Activated T-helper 2 cell treated with anti-CD3 and anti-CD28 coated beads, Interferon-gamma antibody, Interleukin-2, Interleukin-4, amounts not matched to agents 10 μg/mL and 5 μg/mL and 100 μg/mL, durations not matched to agents 14 hours and 24 hours and 36 hours (primary cell): ENCODE data around the gene TANGO6. TPM values are rescaled to one million over a fixed set of nuclear protein-coding genes. Genes with fewer than 3 reads are reported as not detected.
A peak's percentile ranks its signal among the peaks of the same experiment; 100 is the strongest.

Experiments
- DNase-seq: peaks from one replicate; pipeline ENCODE4 v3.0.0; 2021; ENCODE audit warnings: low spot score
- H3K27ac Mint-ChIP-seq: one replicate; pipeline ENCODE4 v1.8.0; 2021; ENCODE audit warnings: mixed read lengths
- H3K27me3 Mint-ChIP-seq: one replicate; pipeline ENCODE4 v1.8.0; 2021; ENCODE audit warnings: low read depth, mixed read lengths
- H3K36me3 Mint-ChIP-seq: one replicate; pipeline ENCODE4 v1.8.0; 2021; ENCODE audit warnings: low read depth, mixed read lengths
- H3K4me1 Mint-ChIP-seq: one replicate; pipeline ENCODE4 v1.8.0; 2021; ENCODE audit warnings: low read depth, mixed read lengths
- H3K4me3 Mint-ChIP-seq: one replicate; pipeline ENCODE4 v1.8.0; 2021; ENCODE audit warnings: low read depth, mild to moderate bottlenecking, moderate library complexity, mixed read lengths
- H3K9me3 Mint-ChIP-seq: one replicate; pipeline ENCODE4 v1.8.0; 2021; ENCODE audit warnings: mixed read lengths
- intact Hi-C: fragments of 100-400 bp; cut with micrococcal nuclease; formaldehyde crosslinking; loops from one replicate; pipeline ENCODE4 v1.15.1; 2023
- total RNA-seq: library from RNA; stranded (reverse); gene quantifications from 2 replicates; pipeline ENCODE4 v1.2.3, GENCODE V29; 2022

The TANGO6 gene
- 29.3 and 30.0 TPM in 2 replicates for total RNA-seq

DNA sequence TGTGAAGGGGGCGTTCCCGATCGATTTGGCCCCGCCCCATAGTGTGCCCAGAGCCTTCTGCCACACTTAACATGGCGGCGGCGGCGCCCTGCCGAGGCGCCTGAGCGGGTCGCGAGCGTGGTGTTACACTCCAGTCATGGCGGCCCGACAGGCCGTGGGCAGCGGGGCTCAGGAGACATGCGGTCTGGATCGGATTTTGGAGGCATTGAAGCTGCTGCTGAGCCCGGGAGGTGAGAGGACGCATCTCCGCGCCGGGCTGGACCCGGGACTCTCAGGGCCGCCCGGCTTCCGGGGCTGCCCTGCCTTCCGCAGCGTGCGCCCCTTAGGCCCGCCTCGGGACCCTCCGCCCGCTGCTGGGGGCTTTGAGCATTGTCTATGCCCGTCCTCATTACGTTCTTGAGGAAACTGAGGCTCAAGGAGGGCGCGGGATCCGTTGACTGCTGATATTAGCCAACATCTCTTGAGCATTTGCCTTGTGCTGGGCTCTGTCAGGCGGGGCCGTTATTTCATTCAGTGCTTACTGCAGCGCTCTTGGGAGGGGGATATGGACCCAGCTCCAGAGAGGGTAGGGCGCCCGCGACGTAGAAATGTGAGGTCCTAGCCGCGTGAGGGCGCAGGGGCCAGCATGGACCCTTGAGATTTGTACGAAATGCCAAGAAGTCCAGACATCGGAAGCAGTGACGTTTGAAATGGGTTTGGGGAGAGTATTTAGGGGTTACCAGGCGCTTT lies at the start of gene TANGO6:
Gene TANGO6 (plus strand): TSS at position 50 of the 729 bp plus-strand sequence. CDS start 87 bp downstream, at position 137.
- peak; percentile 87 for DNase-seq
- H3K4me3 Mint-ChIP-seq = peak within 1 kb of the TSS; percentile 95
- intact Hi-C loops = loop anchor here (1.0 to 10.0 kb wide), 4 partner anchors 87 to 921 kb away; partner anchors contain the start of genes CHTF8, UTP4 and WWP2
- peak within 1 kb of the TSS; percentile 87 for H3K27ac Mint-ChIP-seq
- H3K27me3 Mint-ChIP-seq = no peaks in the 10 kb centered on the region
- peaks cover 22% of the 10 kb centered on the region for H3K4me1 Mint-ChIP-seq
- H3K9me3 Mint-ChIP-seq = no peaks in the 10 kb centered on the region
- peaks cover 16% of the 10 kb centered on the region for H3K36me3 Mint-ChIP-seq

DNA sequence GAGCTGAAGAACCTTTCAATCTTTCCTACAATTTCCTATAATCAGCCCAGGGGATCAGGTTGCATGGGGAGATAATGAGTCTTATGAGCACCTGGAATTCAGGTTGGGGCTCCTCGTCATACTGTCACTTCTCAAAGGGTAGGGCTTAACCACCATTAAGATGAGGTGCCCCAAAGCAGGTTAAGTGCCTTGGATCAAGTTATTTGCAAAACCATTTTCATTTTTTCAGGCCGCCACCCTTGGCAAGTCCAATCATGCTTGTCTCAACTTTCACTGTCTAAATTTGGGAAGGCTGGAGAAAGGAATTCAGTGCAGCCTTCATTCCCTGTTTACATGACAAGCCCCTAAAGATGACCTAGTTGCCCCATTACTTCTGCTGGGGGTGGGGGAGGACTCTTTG lies 44.9 kb upstream of the TANGO6 start:
- Mint-ChIP-seq H3K9me3 (no peaks in the 10 kb centered on the region), H3K4me3 (no peak overlapping the region), H3K4me1 (peaks cover 2% of the 10 kb centered on the region), H3K27me3 (peaks cover 2% of the 10 kb centered on the region), H3K36me3 (no peaks in the 10 kb centered on the region), H3K27ac (no peak overlapping the region)
- intact Hi-C loops = no loop called here
- DNase-seq = no peak

DNA sequence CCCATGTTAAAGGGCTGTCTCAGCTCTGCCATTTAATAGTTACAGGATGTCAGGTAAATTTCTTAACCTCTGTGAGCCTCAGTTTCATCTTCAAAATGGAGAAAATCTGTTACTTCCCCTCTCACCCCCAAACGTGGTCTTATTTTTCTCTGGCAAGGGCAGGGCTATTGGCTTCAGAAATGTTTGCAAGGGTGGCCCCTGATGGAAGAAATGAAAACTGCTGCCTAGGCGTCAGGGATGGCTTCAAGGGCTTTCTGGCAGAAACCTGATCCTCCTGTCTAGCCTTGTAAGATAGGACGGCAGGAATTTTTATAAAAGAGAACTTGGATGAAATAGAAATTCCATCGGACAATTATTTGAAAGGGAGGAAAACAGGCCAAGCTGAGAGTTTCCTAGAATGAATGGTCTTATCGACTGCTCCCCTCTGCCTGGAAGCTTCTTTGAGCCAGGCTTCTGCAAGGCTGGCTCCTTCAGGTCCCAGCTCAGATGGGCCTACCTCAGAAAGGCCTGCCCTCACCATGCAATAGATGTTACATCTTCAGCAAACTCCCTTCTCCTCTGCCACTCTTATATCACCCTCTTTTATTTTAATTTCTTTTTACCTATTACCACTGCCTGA lies 43.0 kb upstream of the TANGO6 start:
- Mint-ChIP-seq H3K4me3 (no peak overlapping the region), H3K9me3 (no peaks in the 10 kb centered on the region), H3K27ac (no peak overlapping the region), H3K4me1 (peaks cover 2% of the 10 kb centered on the region), H3K36me3 (no peaks in the 10 kb centered on the region), H3K27me3 (peaks cover 9% of the 10 kb centered on the region)
- peak; percentile 34 for DNase-seq
- intact Hi-C loops = loop anchor here (1.0 to 2.0 kb wide), 3 partner anchors 96 to 272 kb away; no protein-coding TSS in a partner anchor

DNA sequence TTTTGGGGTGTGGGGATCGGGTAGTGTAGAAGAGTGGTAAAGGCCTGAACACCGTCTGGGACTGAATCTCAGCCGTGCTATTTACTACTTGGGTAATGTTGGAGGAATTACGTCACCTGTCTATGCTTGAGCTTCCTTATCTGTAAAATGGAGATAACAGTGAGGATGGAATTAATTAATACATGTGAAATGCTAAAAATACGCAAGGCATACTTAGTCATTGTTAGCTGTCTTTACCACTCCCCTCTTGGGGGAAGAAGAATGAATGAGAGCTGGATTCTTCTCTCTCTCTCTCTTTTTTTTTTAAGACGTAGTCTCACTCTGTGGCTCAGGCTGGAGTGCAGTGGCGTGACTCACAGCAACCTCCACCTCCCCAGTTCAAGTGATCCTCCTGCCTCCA lies 41.1 kb upstream of the TANGO6 start:
- Mint-ChIP-seq H3K27me3 (peaks cover 14% of the 10 kb centered on the region), H3K9me3 (no peaks in the 10 kb centered on the region), H3K27ac (no peak overlapping the region), H3K4me1 (peaks cover 2% of the 10 kb centered on the region), H3K36me3 (no peaks in the 10 kb centered on the region), H3K4me3 (no peak overlapping the region)
- no peak for DNase-seq
- intact Hi-C loops = no loop called here

DNA sequence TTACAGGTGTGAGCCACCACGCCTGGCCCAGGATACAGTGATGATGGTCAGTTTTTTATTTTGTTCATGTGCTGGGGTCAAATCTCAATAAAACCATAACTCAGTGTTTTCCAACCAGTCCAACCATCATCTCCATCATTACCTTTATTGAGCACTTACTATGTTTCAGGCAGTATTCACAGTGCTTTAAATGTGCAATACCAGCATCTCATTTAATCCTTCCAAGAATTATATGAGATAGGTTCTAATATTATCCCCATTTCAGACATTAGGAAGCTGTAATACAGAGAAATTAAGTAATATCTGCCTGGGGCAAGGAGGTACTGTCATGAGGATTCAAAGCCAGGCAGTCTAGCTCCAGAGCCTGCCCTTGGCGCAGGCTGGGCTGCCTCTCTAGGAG lies 36.9 kb upstream of the TANGO6 start:
- Mint-ChIP-seq H3K36me3 (no peaks in the 10 kb centered on the region), H3K9me3 (no peaks in the 10 kb centered on the region), H3K4me3 (no peak overlapping the region), H3K27me3 (peaks cover 14% of the 10 kb centered on the region), H3K27ac (no peak overlapping the region), H3K4me1 (no peaks in the 10 kb centered on the region)
- no peak for DNase-seq
- intact Hi-C loops = no loop called here

DNA sequence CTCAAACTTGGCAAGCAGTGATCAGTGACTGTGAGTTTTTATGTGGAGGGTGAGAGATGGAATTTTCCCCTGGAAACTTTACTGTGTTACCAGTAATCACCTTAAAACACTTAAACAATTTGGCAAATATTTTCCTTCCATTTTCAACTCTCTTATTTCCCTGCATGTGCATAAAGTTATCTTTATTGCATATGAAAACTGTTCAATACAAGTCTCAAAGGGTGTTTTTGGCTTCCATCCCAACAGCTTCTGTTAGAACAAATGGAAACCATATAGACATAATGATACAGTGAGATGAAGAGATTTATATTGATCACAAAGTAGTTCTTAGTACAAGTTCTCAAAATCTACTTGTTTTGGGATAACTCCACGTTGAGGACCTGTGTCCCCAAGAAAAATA lies 36.4 kb upstream of the TANGO6 start:
- Mint-ChIP-seq H3K27ac (no peak overlapping the region), H3K27me3 (peaks cover 15% of the 10 kb centered on the region), H3K4me3 (no peak overlapping the region), H3K36me3 (no peaks in the 10 kb centered on the region), H3K9me3 (no peaks in the 10 kb centered on the region), H3K4me1 (no peaks in the 10 kb centered on the region)
- DNase-seq = no peak
- intact Hi-C loops = no loop called here

DNA sequence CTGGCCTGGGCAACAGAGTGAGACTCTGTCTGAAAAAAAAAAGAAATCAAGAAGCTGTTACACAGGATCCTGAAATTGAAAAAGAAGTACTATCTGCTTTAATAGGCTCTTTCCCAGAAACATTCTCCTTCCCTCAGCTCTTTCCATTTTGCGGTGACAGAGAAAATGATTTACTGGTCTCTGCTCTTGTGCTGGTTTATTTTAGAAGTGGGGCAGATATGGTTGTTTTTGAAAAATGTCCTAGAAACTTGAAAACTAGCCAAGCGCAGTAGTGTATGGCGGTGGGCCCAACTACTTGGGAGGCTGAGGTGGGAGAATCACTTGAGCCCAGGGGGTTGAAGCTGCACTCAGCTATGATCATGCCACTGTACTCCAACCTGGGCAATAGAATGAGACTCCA lies 28.8 kb upstream of the TANGO6 start:
- no peaks in the 10 kb centered on the region for H3K9me3 Mint-ChIP-seq
- H3K4me1 Mint-ChIP-seq = no peaks in the 10 kb centered on the region
- peaks cover 3% of the 10 kb centered on the region for H3K27me3 Mint-ChIP-seq
- intact Hi-C loops = no loop called here
- no peak overlapping the region for H3K4me3 Mint-ChIP-seq
- no peak for DNase-seq
- no peaks in the 10 kb centered on the region for H3K36me3 Mint-ChIP-seq
- no peak overlapping the region for H3K27ac Mint-ChIP-seq

DNA sequence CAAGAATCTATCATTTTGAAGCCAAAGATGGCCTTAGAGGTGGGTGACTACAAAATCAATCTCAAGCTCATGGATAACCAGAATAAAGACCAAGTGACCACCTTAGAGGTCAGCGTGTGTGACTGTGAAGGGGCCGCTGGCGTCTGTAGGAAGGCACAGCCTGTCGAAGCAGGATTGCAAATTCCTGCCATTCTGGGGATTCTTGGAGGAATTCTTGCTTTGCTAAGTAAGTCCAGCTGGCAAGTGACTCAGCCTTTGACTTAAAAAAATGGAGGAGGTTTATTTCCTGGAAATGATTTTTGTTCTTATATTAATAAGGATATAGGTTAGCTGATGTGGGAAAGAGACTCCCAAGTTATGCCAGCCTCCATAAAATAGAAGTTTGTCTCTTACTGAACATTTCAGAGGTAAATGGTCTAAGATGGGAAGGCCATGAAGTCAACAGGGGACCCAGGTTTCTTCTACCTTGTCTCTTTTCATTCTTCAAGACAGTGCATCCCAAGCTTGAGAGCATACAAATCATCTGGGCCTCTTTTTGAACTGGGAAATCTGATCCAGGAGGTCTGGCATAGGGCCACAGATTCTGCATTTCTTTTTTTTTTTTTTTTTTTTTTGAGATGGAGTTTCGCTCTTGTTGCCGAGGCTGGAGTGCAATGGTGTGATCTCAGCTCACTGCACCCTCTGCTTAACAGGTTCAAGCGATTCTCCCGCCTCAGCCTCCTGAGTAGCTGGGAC lies 19.8 kb upstream of the TANGO6 start:
- Mint-ChIP-seq H3K4me1 (no peaks in the 10 kb centered on the region), H3K36me3 (no peaks in the 10 kb centered on the region), H3K9me3 (no peaks in the 10 kb centered on the region), H3K4me3 (no peak overlapping the region), H3K27ac (no peak overlapping the region), H3K27me3 (peaks cover 1% of the 10 kb centered on the region)
- no peak for DNase-seq
- intact Hi-C loops = no loop called here

DNA sequence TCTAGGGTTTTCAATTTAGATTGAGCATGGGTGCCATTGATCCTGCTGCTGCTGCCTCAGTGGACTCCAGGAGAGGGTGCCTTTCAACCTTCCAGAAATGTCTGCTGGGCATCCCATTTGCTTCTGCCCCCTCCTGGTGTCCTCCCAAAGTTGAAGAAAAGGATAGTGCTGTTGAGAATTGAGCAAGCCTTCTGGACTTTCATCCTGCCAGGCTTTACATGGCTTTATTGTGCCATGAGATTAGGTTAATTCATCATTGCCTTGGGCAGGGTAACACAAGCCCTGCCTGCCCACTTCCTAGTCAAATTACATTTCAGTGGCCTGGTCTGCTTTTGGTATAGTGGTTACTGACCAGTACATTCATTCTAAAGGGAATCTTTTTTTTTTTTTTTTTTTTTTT lies 17.9 kb upstream of the TANGO6 start:
- Mint-ChIP-seq H3K9me3 (no peaks in the 10 kb centered on the region), H3K27me3 (peaks cover 1% of the 10 kb centered on the region), H3K4me1 (no peaks in the 10 kb centered on the region), H3K36me3 (no peaks in the 10 kb centered on the region), H3K27ac (no peak overlapping the region), H3K4me3 (no peak overlapping the region)
- intact Hi-C loops = no loop called here
- DNase-seq = no peak

DNA sequence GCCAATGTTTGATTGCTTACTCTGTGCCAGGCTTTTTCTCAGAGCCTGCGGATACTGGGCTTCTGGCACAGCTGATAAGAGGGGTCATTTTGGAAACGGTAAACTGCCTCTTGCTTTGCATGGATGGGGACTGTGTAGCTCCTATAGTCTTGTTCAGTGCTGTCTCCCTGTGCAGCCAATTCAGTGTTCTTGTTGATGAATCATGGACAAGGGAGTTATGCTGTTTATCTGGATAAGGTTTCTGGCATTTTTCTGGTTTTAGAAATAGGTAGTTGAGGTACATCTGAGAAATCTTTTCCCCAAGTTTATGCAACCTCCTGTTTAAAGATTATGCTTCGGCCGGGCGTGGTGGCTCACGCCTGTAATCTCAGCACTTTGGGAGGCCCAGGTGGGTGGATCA lies 16.7 kb upstream of the TANGO6 start:
- Mint-ChIP-seq H3K9me3 (no peaks in the 10 kb centered on the region), H3K27me3 (peaks cover 1% of the 10 kb centered on the region), H3K4me3 (no peak overlapping the region), H3K4me1 (no peaks in the 10 kb centered on the region), H3K27ac (no peak overlapping the region), H3K36me3 (no peaks in the 10 kb centered on the region)
- no peak for DNase-seq
- intact Hi-C loops = no loop called here

DNA sequence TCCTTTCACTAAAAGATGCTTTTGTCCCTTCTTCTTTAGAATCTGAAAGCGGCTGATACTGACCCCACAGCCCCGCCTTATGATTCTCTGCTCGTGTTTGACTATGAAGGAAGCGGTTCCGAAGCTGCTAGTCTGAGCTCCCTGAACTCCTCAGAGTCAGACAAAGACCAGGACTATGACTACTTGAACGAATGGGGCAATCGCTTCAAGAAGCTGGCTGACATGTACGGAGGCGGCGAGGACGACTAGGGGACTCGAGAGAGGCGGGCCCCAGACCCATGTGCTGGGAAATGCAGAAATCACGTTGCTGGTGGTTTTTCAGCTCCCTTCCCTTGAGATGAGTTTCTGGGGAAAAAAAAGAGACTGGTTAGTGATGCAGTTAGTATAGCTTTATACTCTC lies 10.1 kb upstream of the TANGO6 start:
- Mint-ChIP-seq H3K27ac (no peak overlapping the region), H3K27me3 (peaks cover 4% of the 10 kb centered on the region), H3K4me3 (no peak overlapping the region), H3K36me3 (no peaks in the 10 kb centered on the region), H3K4me1 (no peaks in the 10 kb centered on the region), H3K9me3 (no peaks in the 10 kb centered on the region)
- DNase-seq = no peak
- intact Hi-C loops = no loop called here

DNA sequence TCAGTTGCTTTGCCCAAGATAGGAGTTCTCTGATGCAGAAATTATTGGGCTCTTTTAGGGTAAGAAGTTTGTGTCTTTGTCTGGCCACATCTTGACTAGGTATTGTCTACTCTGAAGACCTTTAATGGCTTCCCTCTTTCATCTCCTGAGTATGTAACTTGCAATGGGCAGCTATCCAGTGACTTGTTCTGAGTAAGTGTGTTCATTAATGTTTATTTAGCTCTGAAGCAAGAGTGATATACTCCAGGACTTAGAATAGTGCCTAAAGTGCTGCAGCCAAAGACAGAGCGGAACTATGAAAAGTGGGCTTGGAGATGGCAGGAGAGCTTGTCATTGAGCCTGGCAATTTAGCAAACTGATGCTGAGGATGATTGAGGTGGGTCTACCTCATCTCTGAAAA lies 8.8 kb upstream of the TANGO6 start:
- DNase-seq = no peak
- no peaks in the 10 kb centered on the region for H3K4me1 Mint-ChIP-seq
- H3K27ac Mint-ChIP-seq = no peak overlapping the region
- no peaks in the 10 kb centered on the region for H3K36me3 Mint-ChIP-seq
- H3K4me3 Mint-ChIP-seq = no peak overlapping the region
- H3K27me3 Mint-ChIP-seq = peaks cover 4% of the 10 kb centered on the region
- intact Hi-C loops = no loop called here
- H3K9me3 Mint-ChIP-seq = no peaks in the 10 kb centered on the region

DNA sequence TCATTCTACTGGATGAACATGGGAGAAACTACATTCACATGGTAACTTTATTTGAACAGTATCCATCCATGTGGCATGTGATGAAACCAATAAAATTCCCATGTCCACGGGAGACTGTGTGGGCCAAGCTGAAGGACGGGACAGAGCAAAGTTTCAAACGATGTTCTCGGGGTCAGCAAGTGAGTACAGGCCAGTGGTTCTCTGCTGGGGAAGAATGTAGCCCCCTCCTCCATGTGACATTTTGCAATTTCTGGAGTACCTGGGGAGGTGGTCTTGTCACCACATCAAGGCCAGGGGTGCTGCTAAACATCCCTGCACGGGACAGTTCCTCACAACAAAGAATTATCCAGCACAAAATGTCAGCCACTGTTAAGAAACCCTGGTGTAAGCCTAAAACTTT lies 7.4 kb upstream of the TANGO6 start:
- peaks cover 4% of the 10 kb centered on the region for H3K27me3 Mint-ChIP-seq
- H3K4me3 Mint-ChIP-seq = no peak overlapping the region
- DNase-seq = no peak
- no peaks in the 10 kb centered on the region for H3K9me3 Mint-ChIP-seq
- no peaks in the 10 kb centered on the region for H3K36me3 Mint-ChIP-seq
- no peak overlapping the region for H3K27ac Mint-ChIP-seq
- intact Hi-C loops = no loop called here
- no peaks in the 10 kb centered on the region for H3K4me1 Mint-ChIP-seq
